Activated CD4-positive, CD25-positive, alpha-beta regulatory T cell treated with anti-CD3 and anti-CD28 coated beads, Interleukin-2, amount 50 U/mL, for 16 hours (primary cell): ENCODE data around the gene TULP3.

Experiments
- DNase-seq: peaks from one replicate; pipeline ENCODE4 v3.0.0-alpha.2; 2020; ENCODE audit warnings: low read depth, low spot score

TULP3 gene

DNA sequence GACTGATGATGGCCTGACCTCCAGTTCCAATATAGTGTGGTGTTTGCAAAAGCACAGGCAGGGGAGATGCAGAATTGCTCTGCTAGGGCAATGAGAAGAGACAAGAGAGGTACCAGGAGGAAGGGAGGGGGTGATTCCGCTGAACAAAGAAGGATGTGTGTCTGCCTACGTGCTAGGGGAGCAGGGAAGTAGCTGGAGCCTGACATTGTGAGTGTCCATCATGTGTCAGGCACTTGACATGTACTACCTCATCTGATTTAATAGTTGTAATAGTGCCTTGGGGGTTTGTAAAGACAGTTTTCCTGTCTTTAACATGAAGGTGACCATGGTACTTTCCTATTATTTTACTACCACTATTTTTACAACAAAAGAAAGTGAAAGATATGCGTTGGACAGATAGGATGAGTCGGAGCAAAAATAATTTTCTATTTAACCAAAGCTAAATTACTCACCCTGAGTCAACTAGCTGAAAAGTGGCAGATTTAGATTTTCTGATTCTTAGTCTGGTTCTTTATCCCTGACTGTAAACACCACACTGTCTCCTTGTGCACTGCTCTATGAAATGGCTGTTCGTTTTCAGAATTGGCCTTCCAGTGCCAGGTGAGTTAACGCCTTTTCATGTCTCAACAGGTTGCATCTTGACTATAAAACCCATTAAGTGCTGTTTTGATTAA lies 34.8 kb downstream of the TULP3 start:
- DNase-seq = no peak

DNA sequence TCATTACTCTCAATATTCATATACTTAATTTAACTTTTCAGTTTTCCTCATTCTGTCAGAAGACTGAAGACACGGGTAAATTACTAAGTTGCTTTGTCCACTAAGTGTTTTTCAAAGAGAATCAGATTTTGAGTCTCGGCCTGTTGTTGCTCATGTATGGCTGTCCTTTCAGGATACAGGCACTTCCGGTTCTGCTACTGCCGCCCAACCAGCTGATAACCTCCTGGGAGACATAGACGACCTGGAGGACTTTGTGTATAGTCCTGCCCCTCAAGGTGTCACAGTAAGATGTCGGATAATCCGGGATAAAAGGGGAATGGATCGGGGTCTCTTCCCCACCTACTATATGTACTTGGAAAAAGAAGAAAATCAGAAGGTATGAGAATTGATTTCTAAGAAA lies 40.2 kb downstream of the TULP3 start:
- no peak for DNase-seq

DNA sequence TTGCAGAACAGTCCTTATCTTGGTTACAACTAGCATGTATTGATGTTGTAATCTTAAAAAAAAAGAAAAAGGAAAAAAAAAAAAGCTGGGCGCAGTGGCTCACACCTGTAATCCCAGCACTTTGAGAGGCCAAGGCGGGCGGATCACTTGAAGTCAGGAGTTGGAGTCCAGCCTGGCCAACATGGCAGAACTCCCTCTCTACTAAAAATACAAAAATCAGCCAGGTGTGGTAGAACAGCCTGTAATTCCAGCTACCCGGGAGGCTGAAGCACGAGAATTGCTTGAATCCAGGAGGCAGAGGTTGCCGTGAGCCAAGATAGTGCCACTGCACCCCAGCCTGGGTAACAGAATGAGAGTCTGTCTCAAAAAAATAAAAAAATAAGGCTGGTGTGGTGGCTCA lies 42.9 kb downstream of the TULP3 start:
- no peak for DNase-seq

DNA sequence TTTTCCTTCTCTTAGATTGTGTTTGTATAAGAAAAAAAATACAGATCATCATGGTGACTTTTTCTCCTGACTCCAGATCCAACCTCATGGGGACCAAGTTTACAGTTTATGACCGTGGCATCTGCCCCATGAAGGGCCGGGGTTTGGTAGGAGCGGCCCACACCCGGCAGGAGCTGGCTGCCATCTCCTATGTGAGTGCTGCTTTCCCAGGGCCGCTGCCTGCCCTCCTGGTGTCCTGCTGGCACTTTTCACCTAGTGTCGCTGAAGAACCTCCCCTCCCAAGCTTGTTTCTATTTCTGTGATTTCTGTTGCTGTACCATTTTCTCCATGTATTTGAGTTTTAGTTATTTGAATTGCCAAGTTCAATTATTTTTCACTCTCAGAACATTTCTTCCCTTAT lies 43.7 kb downstream of the TULP3 start:
- DNase-seq = no peak

- DNase-seq = no peak
Measured at GRCh38 chr12:2936301-2936700, 45.6 kb downstream of the TULP3 start.

GRCh38 chr12:2937500-2937899 lies 46.8 kb downstream of the TULP3 start:
- DNase-seq = no peak

DNA sequence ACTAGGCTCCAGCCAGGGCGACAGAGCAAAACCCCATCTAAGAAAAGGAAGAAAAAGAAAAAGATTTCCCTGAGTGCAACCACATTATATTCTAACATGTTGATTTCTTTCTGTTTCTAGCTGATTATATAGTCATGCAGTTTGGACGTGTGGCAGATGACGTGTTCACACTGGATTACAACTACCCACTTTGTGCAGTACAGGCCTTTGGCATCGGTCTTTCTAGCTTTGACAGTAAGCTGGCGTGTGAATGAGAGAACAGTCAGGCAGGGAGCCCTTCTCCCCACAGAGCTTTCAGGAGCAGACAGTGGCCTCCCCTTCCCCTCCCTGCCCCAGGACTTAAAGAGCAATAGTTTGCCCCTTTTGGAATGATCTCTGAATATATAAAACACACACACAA lies 48.5 kb downstream of the TULP3 start:
- no peak for DNase-seq

- DNase-seq = no peak
Measured at GRCh38 chr12:2940564-2940963, 49.9 kb downstream of the TULP3 start.

GRCh38 chr12:2941524-2941923 lies 50.8 kb downstream of the TULP3 start:
- no peak for DNase-seq

DNA sequence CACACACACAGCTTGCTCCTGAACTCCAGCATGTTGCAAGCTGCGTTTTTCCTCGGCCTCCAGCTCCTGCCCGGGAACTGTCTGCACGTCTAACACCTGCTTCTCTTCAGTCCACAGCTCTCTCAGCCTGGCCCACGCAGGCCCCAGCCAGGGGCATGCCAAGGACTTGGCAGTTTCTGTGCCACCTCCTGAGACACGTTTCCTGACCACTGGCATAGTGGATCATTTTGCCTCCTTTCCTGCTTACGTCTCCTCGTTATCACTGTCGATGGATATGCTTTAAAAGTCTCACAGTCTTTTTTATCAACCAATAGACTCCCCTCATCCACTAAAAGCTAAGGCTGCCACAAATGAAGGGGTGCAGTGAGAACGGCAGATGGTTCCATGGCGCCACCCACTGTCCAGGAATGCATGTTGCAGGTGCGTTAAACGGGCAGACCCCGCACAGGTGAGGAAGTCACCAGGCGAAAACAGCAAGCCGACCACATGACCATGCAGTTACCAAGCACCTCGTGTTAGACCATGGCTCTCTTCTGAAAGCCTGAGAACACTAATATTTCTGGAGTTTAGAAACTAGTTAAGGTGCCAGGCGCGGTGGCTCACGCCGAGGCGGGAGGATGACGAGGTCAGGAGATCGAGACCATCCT lies 53.8 kb downstream of the TULP3 start:
- peak; percentile 19 for DNase-seq

- DNase-seq = no peak
Measured at GRCh38 chr12:2949411-2949810, 58.7 kb downstream of the TULP3 start.

GRCh38 chr12:2955888-2956287 lies 65.2 kb downstream of the TULP3 start:
- no peak for DNase-seq

- DNase-seq = no peak
Measured at GRCh38 chr12:2957816-2958431, 67.2 kb downstream of the TULP3 start.

DNA sequence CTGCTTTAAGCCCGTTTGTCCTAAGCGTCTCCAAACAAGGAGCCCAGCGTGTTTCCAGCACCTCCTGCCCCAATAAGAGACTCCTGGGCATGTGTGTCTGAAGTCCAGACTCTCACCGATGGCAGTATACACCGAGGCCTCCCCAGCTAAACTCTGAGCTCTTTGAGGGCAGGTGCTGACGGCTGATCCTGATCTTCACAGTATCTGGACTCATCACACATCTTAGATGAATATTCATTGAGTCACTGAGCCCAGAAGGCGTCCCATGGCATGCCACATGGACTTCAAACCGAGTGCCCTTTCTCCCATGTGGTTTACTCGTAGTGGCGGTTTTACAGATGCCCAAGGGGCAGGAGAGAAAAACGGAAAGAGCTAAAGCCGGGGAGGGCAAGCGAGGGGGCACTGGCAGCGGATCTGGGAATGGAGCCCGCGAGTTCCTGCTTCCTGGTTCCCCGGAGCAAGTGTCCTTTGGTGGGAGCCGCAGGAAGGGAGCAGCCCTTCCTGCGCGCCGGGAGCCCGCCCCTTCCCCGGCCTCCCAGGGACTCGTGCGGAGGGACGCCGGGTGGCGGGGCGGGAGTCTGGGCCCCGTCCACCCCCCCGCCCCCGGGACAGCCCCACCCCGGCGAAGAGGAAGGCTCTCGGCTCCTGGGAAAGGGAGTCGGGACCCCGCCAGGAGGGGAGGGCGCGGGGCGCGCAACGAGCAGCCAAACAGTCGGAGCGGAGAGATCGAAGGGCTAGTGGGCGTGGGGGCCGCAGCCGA lies 67.9 kb downstream of the TULP3 start:
- no peak for DNase-seq

GRCh38 chr12:2959192-2959504 lies 68.5 kb downstream of the TULP3 start, which contains the start of gene TEAD4:
TSS of gene TEAD4 (plus strand) at chr12:2959397.
- no peak for DNase-seq

DNA sequence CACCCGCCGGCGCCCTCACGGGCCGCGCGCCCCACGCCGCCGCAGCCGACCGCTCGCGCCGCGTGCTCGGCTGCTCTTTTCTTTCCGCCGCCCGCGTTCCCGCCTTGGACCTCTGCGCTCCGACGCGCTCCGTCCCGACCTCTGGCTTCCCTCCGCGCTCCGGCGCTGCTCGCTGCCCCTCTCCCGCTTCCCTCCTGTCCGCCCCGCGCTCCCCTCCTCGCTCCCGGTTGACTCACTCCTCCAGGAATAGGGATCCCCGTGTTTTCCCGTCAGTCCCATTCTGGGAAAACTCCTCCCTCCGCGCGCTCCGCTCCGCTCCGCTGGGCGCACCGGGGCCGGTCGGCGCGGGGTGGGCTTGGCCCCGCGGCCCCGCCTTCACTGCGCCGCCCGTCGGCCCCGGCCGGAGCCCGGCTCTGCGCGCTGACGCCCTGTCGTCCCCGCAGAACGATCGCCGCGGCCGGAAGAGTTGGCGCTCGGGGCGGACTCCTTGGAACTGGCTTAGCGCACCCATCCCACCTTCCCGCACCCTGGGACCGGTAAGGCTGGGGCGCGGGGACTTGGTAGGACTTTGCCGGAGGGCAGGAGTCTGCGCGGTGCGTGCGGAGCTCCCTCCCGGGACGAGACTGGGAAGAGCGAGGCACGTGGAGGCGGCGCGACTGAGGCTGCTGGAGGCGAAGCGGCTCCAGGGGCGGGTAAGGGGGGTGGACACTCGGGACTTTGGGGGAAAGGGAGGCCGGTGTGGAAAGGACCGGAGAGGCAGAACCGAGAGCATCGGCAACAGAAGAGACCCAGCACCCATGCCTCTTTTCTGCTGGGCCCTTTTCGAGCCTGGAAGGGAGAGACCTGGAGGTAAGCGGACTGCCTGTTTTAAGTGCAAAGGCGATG lies 69.1 kb downstream of the TULP3 start:
- DNase-seq = no peak

GRCh38 chr12:2960390-2960956 lies 69.8 kb downstream of the TULP3 start:
- no peak for DNase-seq

- no peak for DNase-seq
Measured at GRCh38 chr12:2960996-2961616, 70.4 kb downstream of the TULP3 start.

DNA sequence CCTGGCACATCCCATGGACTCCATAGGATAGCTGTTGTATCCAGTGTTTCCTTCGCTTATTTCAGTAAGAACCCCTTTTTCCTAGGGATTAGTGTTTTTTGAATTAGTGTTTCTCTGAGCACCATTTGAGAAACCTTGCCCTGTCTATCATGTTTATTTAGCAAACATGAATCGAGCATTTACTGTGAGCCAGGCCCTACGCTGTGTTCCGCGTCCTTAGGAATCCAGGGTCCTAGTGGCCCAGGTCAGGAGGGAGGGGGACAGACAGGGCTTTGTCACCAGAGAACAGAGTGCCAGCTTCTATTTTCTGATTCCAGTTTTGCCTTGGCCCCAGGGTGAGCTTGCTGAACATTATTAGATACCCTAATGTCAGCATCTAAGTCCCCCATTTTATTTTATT lies 71.0 kb downstream of the TULP3 start:
- DNase-seq = no peak

- no peak for DNase-seq
Measured at GRCh38 chr12:2963154-2963759, 72.6 kb downstream of the TULP3 start.
